Activated B cell treated with CpG ODN at 0.5 μM for 24 hours (primary cell): Measurements from ENCODE around the gene SMARCB1. TPM values are rescaled to one million over a fixed set of nuclear protein-coding genes. Genes with fewer than 3 reads are reported as not detected.

Experiments
- ATAC-seq: fragments of 200-7000 bp; cut with Tn5 transposase; one replicate; pipeline ENCODE4 v1.10.0; 2021; ENCODE audit warnings: low read depth, mild to moderate bottlenecking, moderate library complexity
- CTCF ChIA-PET: fragments of 350-600 bp; sonication (Branson Sonifier 250); formaldehyde crosslinking; loops from one replicate; lab custom pipeline; 2021; ENCODE audit warnings: antibody characterized with exemption; lab: Charles Lee
- POLR2A ChIA-PET: fragments of 350-600 bp; sonication (Branson Sonifier 250); formaldehyde crosslinking; loops from one replicate; lab custom pipeline; 2021; ENCODE audit warnings: antibody characterized with exemption; lab: Charles Lee
- DNase-seq: peaks from one replicate; pipeline ENCODE4 v3.0.0; 2022
- H3K27ac Mint-ChIP-seq: one replicate; pipeline ENCODE4 v1.8.0; 2020; ENCODE audit warnings: mixed read lengths
- H3K27me3 Mint-ChIP-seq: one replicate; pipeline ENCODE4 v1.8.0; 2021; ENCODE audit warnings: mixed read lengths
- H3K36me3 Mint-ChIP-seq: one replicate; pipeline ENCODE4 v1.8.0; 2021; ENCODE audit warnings: low read depth, mixed read lengths
- H3K4me1 Mint-ChIP-seq: one replicate; pipeline ENCODE4 v1.8.0; 2021; ENCODE audit warnings: mixed read lengths
- H3K4me3 Mint-ChIP-seq: one replicate; pipeline ENCODE4 v1.8.0; 2020; ENCODE audit warnings: mild to moderate bottlenecking, mixed read lengths
- H3K9me3 Mint-ChIP-seq: one replicate; pipeline ENCODE4 v1.8.0; 2020; ENCODE audit warnings: mixed read lengths
- CTCF ChIP-seq: fragments of 200-600 bp; IDR thresholded peaks from one replicate; pipeline ENCODE4 v1.8.0; 2022; ENCODE audit warnings: antibody characterized with exemption, mild to moderate bottlenecking
- intact Hi-C: fragments of 100-400 bp; cut with micrococcal nuclease; formaldehyde crosslinking; loops from one replicate; pipeline ENCODE4 v1.15.1; 2024
- total RNA-seq: library from RNA; stranded (reverse); gene quantifications from 2 replicates; pipeline ENCODE4 v1.2.3, GENCODE V29; 2022

The SMARCB1 gene
- total RNA-seq = 156 and 161 TPM in 2 replicates

GRCh38 chr22:23786752-23787599 is at the start of gene SMARCB1:
SMARCB1 (plus strand) TSS chr22:23786966; CDS start chr22:23787170, 204 bp downstream.
- Mint-ChIP-seq H3K4me3 (peak within 1 kb of the TSS; percentile 90), H3K4me1 (peaks cover 51% of the 10 kb centered on the region), H3K9me3 (no peaks in the 10 kb centered on the region), H3K27me3 (no peaks in the 10 kb centered on the region), H3K27ac (peak within 1 kb of the TSS; percentile 88), H3K36me3 (peaks cover 27% of the 10 kb centered on the region)
- peak; percentile 89 for DNase-seq
- ChIA-PET CTCF (interaction anchor here (1.2 to 1.4 kb wide), 2 partner anchors 15 to 63 kb away, joined by 4 read pairs; partner anchors contain the start of gene MMP11), POLR2A (interaction anchor here (0.8 to 3.2 kb wide), 11 partner anchors 9 to 70 kb away, joined by 3 to 20 read pairs (median 6); partner anchors contain the start of genes DERL3, MMP11, SLC2A11 and VPREB3)
- intact Hi-C loops = loop anchor here (1.0 to 5.0 kb wide), 6 partner anchors 13 to 125 kb away; partner anchors contain the start of gene DERL3
- peak; percentile 85 for ATAC-seq
- TF ChIP-seq CTCF = no peak

GRCh38 chr22:23737696-23738095 is 49.1 kb upstream of the SMARCB1 start:
- H3K4me1 Mint-ChIP-seq = no peaks in the 10 kb centered on the region
- H3K27me3 Mint-ChIP-seq = no peaks in the 10 kb centered on the region
- H3K36me3 Mint-ChIP-seq = no peaks in the 10 kb centered on the region
- ChIA-PET POLR2A (interaction anchor here (0.7 to 3.0 kb wide), 2 partner anchors 14 to 637 kb away, joined by 9 to 11 read pairs; partner anchors contain the start of gene ZNF70), CTCF (interaction anchor here (3.5 kb wide), 1 partner anchor 111 kb away, joined by 18 read pairs; no protein-coding TSS in a partner anchor)
- no peak for TF ChIP-seq CTCF
- intact Hi-C loops = no loop called here
- no peaks in the 10 kb centered on the region for H3K9me3 Mint-ChIP-seq
- DNase-seq = no peak
- no peak overlapping the region for H3K4me3 Mint-ChIP-seq
- no peak for ATAC-seq
- no peak overlapping the region for H3K27ac Mint-ChIP-seq

- no peaks in the 10 kb centered on the region for H3K27me3 Mint-ChIP-seq
- no peak for DNase-seq
- ATAC-seq = no peak
- TF ChIP-seq CTCF = no peak
- H3K27ac Mint-ChIP-seq = no peak overlapping the region
- intact Hi-C loops = no loop called here
- peaks cover 22% of the 10 kb centered on the region for H3K36me3 Mint-ChIP-seq
- H3K9me3 Mint-ChIP-seq = peaks cover 4% of the 10 kb centered on the region
- peaks cover 7% of the 10 kb centered on the region for H3K4me1 Mint-ChIP-seq
- H3K4me3 Mint-ChIP-seq = no peak overlapping the region
- ChIA-PET CTCF (no interaction called here), POLR2A (no interaction called here)
These were observed 44.1 kb upstream of the SMARCB1 start for GRCh38 chr22:23742505-23743264.

- no peak for TF ChIP-seq CTCF
- H3K9me3 Mint-ChIP-seq = peaks cover 4% of the 10 kb centered on the region
- no peak overlapping the region for H3K27ac Mint-ChIP-seq
- H3K4me1 Mint-ChIP-seq = peaks cover 7% of the 10 kb centered on the region
- intact Hi-C loops = no loop called here
- no peak overlapping the region for H3K4me3 Mint-ChIP-seq
- ATAC-seq (no peak), DNase-seq (no peak)
- H3K36me3 Mint-ChIP-seq = peaks cover 22% of the 10 kb centered on the region
- no peaks in the 10 kb centered on the region for H3K27me3 Mint-ChIP-seq
- ChIA-PET POLR2A (no interaction called here), CTCF (no interaction called here)
These were observed 43.5 kb upstream of the SMARCB1 start for GRCh38 chr22:23743303-23743705.
